NT2/D1 (cell line): ENCODE data around the gene TMBIM1.
A peak's percentile ranks its signal among the peaks of the same experiment; 100 is the strongest.

Source experiments
- DNase-seq: peaks from one replicate; pipeline ENCODE4 v3.0.0-alpha.2; 2011; ENCODE audit warnings: low read depth, low spot score
- H3K27me3 ChIP-seq: 2 replicates; pipeline ENCODE4 v1.6.0; 2011; ENCODE audit warnings: mild to moderate bottlenecking; ENCODE audit not compliant: insufficient read length, insufficient read depth
- H3K36me3 ChIP-seq: 2 replicates; pipeline ENCODE4 v1.6.1; 2011; ENCODE audit warnings: mild to moderate bottlenecking, low read length, mixed read lengths; ENCODE audit not compliant: insufficient read depth, insufficient read length
- H3K4me1 ChIP-seq: 2 replicates; pipeline ENCODE4 v1.5.1; 2011; ENCODE audit not compliant: insufficient read depth, insufficient read length
- H3K4me3 ChIP-seq: 2 replicates; pipeline ENCODE4 v1.5.1; 2011; ENCODE audit warnings: low read depth; ENCODE audit not compliant: insufficient read length
- H3K9ac ChIP-seq: 2 replicates; pipeline ENCODE4 v1.6.0; 2011; ENCODE audit warnings: low read depth; ENCODE audit not compliant: insufficient read length
- H3K9me3 ChIP-seq: 2 replicates; pipeline ENCODE4 v1.5.1; 2011; ENCODE audit warnings: mild to moderate bottlenecking, low read length; ENCODE audit not compliant: insufficient read depth
- SUZ12 ChIP-seq: IDR thresholded peaks from 2 replicates; pipeline ENCODE4 v1.6.1; 2011; ENCODE audit not compliant: insufficient read length, insufficient read depth; ENCODE audit errors: extremely low read depth
- YY1 ChIP-seq: IDR thresholded peaks from 2 replicates; pipeline ENCODE4 v1.6.1; 2011; ENCODE audit not compliant: insufficient read length, insufficient read depth
- ZNF274 ChIP-seq: IDR thresholded peaks from 2 replicates; pipeline ENCODE4 v1.6.1; 2011; ENCODE audit warnings: mild to moderate bottlenecking, low read depth, low read length

The TMBIM1 gene

DNA sequence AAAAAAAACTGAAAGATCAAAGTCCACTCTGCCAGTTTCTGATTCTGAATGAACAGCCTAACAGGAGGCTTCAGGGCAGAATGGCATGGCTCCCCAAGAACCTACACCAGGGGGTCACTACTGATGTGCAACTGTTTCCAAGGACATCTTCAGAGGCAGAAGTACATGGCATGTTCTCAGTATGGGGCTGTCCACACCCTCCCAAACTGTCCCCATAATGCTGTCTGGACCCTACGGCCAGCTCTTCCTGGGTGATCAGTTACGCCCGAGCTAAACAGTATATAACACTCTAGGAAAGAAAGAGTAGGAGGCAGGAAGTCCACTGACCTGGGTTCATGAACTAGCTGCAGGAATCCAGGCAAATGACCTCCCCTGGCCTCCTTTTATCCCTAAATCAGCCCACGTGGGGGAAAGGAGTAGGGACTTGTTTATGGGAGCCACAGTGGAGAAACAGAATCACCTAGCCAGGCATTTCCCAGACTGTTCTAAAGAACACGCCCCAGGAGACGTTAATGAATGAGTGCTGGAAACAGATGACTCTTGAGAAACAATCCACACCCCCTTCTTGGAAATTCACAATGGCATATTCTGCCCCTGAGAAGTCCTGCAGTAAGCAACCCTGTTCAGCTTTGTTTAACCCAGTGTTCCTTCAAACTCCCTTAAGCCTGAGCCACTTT, 2.5 kb downstream of the TMBIM1 start:
- Histone ChIP-seq H3K4me1 (peaks cover 25% of the 10 kb centered on the region), H3K9me3 (no peaks in the 10 kb centered on the region), H3K4me3 (no peak overlapping the region), H3K9ac (peak overlapping the region; percentile 53), H3K36me3 (peaks cover 12% of the 10 kb centered on the region), H3K27me3 (no peaks in the 10 kb centered on the region)
- TF ChIP-seq ZNF274, result no peak
- no peak for TF ChIP-seq YY1
- TF ChIP-seq SUZ12, result no peak
- no peak for DNase-seq

GRCh38 chr2:218286570-218287459, 5.5 kb downstream of the TMBIM1 start:
- DNase-seq, result peak; percentile 68
- Histone ChIP-seq H3K4me1 (peaks cover 28% of the 10 kb centered on the region), H3K36me3 (peaks cover 20% of the 10 kb centered on the region), H3K4me3 (peak overlapping the region; percentile 23), H3K27me3 (no peaks in the 10 kb centered on the region), H3K9me3 (no peaks in the 10 kb centered on the region), H3K9ac (peak overlapping the region; percentile 68)
- TF ChIP-seq YY1 (no peak), SUZ12 (no peak), ZNF274 (no peak)

DNA sequence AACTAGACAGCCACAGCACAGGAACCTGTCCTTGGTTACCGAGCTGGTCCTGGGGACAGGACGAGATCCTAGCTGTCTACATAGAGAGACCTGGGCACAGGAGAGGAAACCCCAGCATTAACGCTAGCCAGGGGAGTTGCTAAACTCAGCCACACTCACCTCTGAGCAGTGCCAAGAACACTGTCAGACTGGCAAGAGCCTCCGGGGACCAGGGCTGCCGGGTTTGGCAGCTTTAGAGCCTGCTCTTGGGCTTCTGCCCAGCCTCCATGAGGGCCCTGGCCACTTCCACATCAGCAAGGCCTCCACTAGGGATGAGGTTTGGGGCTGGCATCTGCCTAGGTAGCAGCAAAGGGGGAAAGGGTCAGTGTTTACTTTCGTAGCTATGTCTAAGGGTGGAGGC, 6.7 kb downstream of the TMBIM1 start:
- no peak overlapping the region for H3K4me3 ChIP-seq
- H3K9me3 ChIP-seq, result no peaks in the 10 kb centered on the region
- DNase-seq, result no peak
- H3K27me3 ChIP-seq, result no peaks in the 10 kb centered on the region
- H3K9ac ChIP-seq, result peak overlapping the region; percentile 68
- TF ChIP-seq SUZ12 (no peak), YY1 (no peak), ZNF274 (no peak)
- peaks cover 26% of the 10 kb centered on the region for H3K4me1 ChIP-seq
- peaks cover 27% of the 10 kb centered on the region for H3K36me3 ChIP-seq

DNA sequence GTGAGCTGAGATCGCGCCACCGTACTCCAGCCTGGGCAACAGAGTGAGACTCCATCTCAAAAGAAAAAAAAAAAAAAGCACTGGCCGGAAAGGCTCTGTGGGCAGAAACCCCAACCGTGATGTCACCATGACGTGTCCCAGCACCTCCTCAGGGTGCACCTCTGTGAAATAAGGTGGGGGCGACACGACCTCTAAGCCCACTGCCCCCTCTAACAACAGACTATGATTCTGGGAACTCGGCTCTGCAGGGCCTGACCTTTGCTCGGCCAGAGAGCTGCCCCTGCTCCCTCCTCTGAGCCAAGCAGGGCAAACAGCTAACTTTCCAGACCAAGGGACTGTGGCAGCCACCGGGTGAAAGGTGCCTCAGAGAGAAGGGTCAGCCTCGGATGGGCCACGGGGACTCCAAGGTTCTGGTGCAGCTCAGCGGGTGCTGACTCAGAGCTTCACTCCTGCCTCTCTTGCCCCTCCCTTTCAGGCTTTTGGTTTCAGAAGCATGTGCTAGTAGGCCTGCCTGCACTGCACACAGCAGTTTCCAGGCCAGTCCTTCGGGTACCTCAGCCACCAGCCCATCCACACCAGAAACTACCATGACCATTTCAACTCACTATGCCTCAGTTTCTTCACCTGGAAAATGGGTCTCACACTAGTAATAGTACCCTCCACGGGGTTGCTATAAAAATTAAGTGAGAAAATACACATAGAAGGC, 8.0 kb downstream of the TMBIM1 start:
- H3K9ac ChIP-seq, result peak overlapping the region; percentile 45
- H3K4me3 ChIP-seq, result no peak overlapping the region
- no peaks in the 10 kb centered on the region for H3K27me3 ChIP-seq
- peaks cover 25% of the 10 kb centered on the region for H3K4me1 ChIP-seq
- no peaks in the 10 kb centered on the region for H3K9me3 ChIP-seq
- peaks cover 36% of the 10 kb centered on the region for H3K36me3 ChIP-seq
- DNase-seq, result no peak
- TF ChIP-seq YY1, result no peak
- TF ChIP-seq ZNF274, result no peak
- no peak for TF ChIP-seq SUZ12

- no peak for TF ChIP-seq SUZ12
- TF ChIP-seq YY1, result no peak
- TF ChIP-seq ZNF274, result no peak
- no peak for DNase-seq
- peak overlapping the region; percentile 11 for H3K9ac ChIP-seq
- no peaks in the 10 kb centered on the region for H3K9me3 ChIP-seq
- H3K4me3 ChIP-seq, result no peak overlapping the region
- peaks cover 55% of the 10 kb centered on the region for H3K36me3 ChIP-seq
- peaks cover 25% of the 10 kb centered on the region for H3K4me1 ChIP-seq
- H3K27me3 ChIP-seq, result no peaks in the 10 kb centered on the region
These were observed 9.9 kb downstream of the TMBIM1 start for GRCh38 chr2:218282173-218282991.

- Histone ChIP-seq H3K27me3 (no peaks in the 10 kb centered on the region), H3K36me3 (peaks cover 64% of the 10 kb centered on the region), H3K4me3 (no peak overlapping the region), H3K9ac (no peak overlapping the region), H3K4me1 (peaks cover 20% of the 10 kb centered on the region), H3K9me3 (no peaks in the 10 kb centered on the region)
- DNase-seq, result no peak
- no peak for TF ChIP-seq YY1
- TF ChIP-seq ZNF274, result no peak
- TF ChIP-seq SUZ12, result no peak
These were observed 10.9 kb downstream of the TMBIM1 start for GRCh38 chr2:218281449-218281848.
